Left lung (tissue), 10 donors: ENCODE data around the gene ZNHIT1. TPM values are rescaled to one million over a fixed set of nuclear protein-coding genes. Genes with fewer than 3 reads are reported as not detected.

Experiments
- ATAC-seq: fragments of 200-7000 bp; cut with Tn5 transposase; one replicate; pipeline ENCODE4 v1.9.1; 2020; ENCODE audit warnings: moderate library complexity
- DNase-seq, 4 donors: peaks; one replicate each; pipeline ENCODE4 v3.0.0-alpha.2; 2013 to 2020
- H3K27ac ChIP-seq, 2 donors: fragments of 200-600 bp; sonication (generic) in 1 of 2; one replicate each; pipeline versions ENCODE4 v1.5.0 to v1.8.0; 2020 to 2021
- H3K27me3 ChIP-seq, 2 donors: fragments of 200-600 bp; sonication (generic) in 1 of 2; one replicate each; pipeline versions ENCODE4 v1.5.0 to v1.8.0; 2020 to 2021
- H3K36me3 ChIP-seq, 2 donors: fragments of 200-600 bp; sonication (generic) in 1 of 2; one replicate each; pipeline versions ENCODE4 v1.5.0 to v1.8.0; 2020 to 2021
- H3K4me1 ChIP-seq, 2 donors: fragments of 200-600 bp; one replicate each; pipeline ENCODE4 v1.8.0; 2021
- H3K4me3 ChIP-seq, 2 donors: fragments of 200-600 bp; sonication (generic) in 1 of 2; one replicate each; pipeline versions ENCODE4 v1.5.0 to v1.8.0; 2020 to 2021; ENCODE audit warnings: mild to moderate bottlenecking in 1 of 2
- H3K9me3 ChIP-seq, 2 donors: fragments of 200-600 bp; sonication (generic) in 1 of 2; one replicate each; pipeline versions ENCODE4 v1.5.0 to v1.8.0; 2020 to 2021
- CTCF ChIP-seq, 2 donors: fragments of 200-600 bp; sonication (generic) in 1 of 2; IDR thresholded peaks; one replicate each; pipeline versions ENCODE4 v1.5.0 to v1.8.0; 2021; ENCODE audit warnings: antibody characterized with exemption in 2 of 2
- intact Hi-C, 2 donors: fragments of 100-400 bp; cut with DNase I; formaldehyde crosslinking; loops; one replicate each; pipeline versions ENCODE4 v1.11.2 to v1.14.2; 2022
- polyA plus RNA-seq, 6 donors: library from polyadenylated mRNA; unstranded; fragments of 120-200 nt; gene quantifications; one replicate each; pipeline ENCODE4 v1.2.1, GENCODE V29; 2013; ENCODE audit not compliant: insufficient read length in 6 of 6
- total RNA-seq, 2 donors: library from RNA; stranded (reverse); fragmentation: NEBNext Ultra II Directional; extraction: Animal tissue kit (Norgen Biotek cat#: 25700); gene quantifications; one replicate each; pipeline ENCODE4 v1.2.1, GENCODE V29; 2021
- donor health status: DM: no; HTN: yes; CAD: no.
- donor health status: DM: no; HTN: no; CAD: no.

ZNHIT1 gene
- total and polyA plus RNA-seq, 8 donors, result 44.9 to 70.5 (median 56.3) TPM

- ATAC-seq, result no peak
- Histone ChIP-seq H3K36me3 (peaks cover 0 to 43% of the 10 kb centered on the region in 2 donors), H3K27ac (no peak overlapping the region), H3K9me3 (no peaks in the 10 kb centered on the region), H3K4me3 (no peak overlapping the region), H3K27me3 (no peaks in the 10 kb centered on the region), H3K4me1 (peaks cover 0 to 43% of the 10 kb centered on the region in 2 donors)
- TF ChIP-seq CTCF (IDR thresholded peaks at IDR 0.05), result no peak
- DNase-seq, result no peak
- intact Hi-C loops, result no loop called here
Observed at GRCh38 chr7:101235050-101235449, 17.1 kb downstream of the ZNHIT1 start.

- Histone ChIP-seq H3K4me1 (peaks cover 0 to 44% of the 10 kb centered on the region in 2 donors), H3K9me3 (no peaks in the 10 kb centered on the region), H3K36me3 (peaks cover 0 to 48% of the 10 kb centered on the region in 2 donors), H3K4me3 (no peak overlapping the region), H3K27ac (no peak overlapping the region), H3K27me3 (no peaks in the 10 kb centered on the region)
- no peak for ATAC-seq
- DNase-seq, result no peak
- no peak for TF ChIP-seq CTCF (IDR thresholded peaks at IDR 0.05)
- intact Hi-C loops, result no loop called here
Observed at GRCh38 chr7:101235522-101235921, 17.6 kb downstream of the ZNHIT1 start.

- H3K36me3 ChIP-seq, result peaks cover 0 to 54% of the 10 kb centered on the region in 2 donors
- intact Hi-C loops, result no loop called here
- H3K9me3 ChIP-seq, result no peaks in the 10 kb centered on the region
- no peak for DNase-seq
- no peak overlapping the region for H3K27ac ChIP-seq
- H3K4me1 ChIP-seq, result peaks cover 0 to 50% of the 10 kb centered on the region in 2 donors
- H3K27me3 ChIP-seq, result no peaks in the 10 kb centered on the region
- no peak for ATAC-seq
- no peak for TF ChIP-seq CTCF (IDR thresholded peaks at IDR 0.05)
- no peak overlapping the region for H3K4me3 ChIP-seq
Observed at GRCh38 chr7:101236292-101236835, 18.4 kb downstream of the ZNHIT1 start.

- no peak for TF ChIP-seq CTCF (IDR thresholded peaks at IDR 0.05)
- Histone ChIP-seq H3K27ac (peak within 1 kb of the TSS; percentile 65 to 70), H3K4me3 (no peak within 1 kb of the TSS), H3K27me3 (no peaks in the 10 kb centered on the region), H3K9me3 (no peaks in the 10 kb centered on the region), H3K4me1 (peaks cover 0 to 53% of the 10 kb centered on the region in 2 donors), H3K36me3 (peaks cover 0 to 54% of the 10 kb centered on the region in 2 donors)
- intact Hi-C loops, result no loop called here
- peak; percentile 15 for ATAC-seq
- DNase-seq, result no peak
Observed at GRCh38 chr7:101237206-101238067, 19.5 kb downstream of the ZNHIT1 start, which contains the start of gene CLDN15. Gene CLDN15, minus strand, starts transcription at chr7:101237802. Its CDS starts 221 bp downstream, at chr7:101237581.
